Lung (tissue), 12 donors: ENCODE results near the gene IL36B. TPM values are rescaled to one million over a fixed set of nuclear protein-coding genes. Genes with fewer than 3 reads are reported as not detected.

Source experiments
- ATAC-seq: fragments of 200-7000 bp; cut with Tn5 transposase; one replicate; pipeline ENCODE4 v1.9.1; 2020; ENCODE audit warnings: moderate number of reproducible peaks; ENCODE audit not compliant: insufficient read depth, low FRiP score
- DNase-seq, 3 donors: peaks; one replicate each; pipeline ENCODE4 v3.0.0-alpha.2; 2013 to 2017
- H3K27ac ChIP-seq, 2 donors: one replicate each; pipeline ENCODE4 v1.5.1; 2013; ENCODE audit warnings: mild to moderate bottlenecking in 2 of 2, moderate library complexity in 2 of 2, control low read depth in 1 of 2, inconsistent platforms in 1 of 2, low read depth in 1 of 2, low read length in 1 of 2
- H3K27me3 ChIP-seq, 3 donors: one replicate each; pipeline ENCODE4 v1.5.1; 2013; ENCODE audit warnings: low read length in 2 of 3; ENCODE audit not compliant: control insufficient read depth in 3 of 3, insufficient read depth in 3 of 3
- H3K36me3 ChIP-seq, 4 donors: one replicate each; pipeline ENCODE4 v1.5.1; 2013; ENCODE audit warnings: low read length in 4 of 4, mild to moderate bottlenecking in 1 of 4, moderate library complexity in 1 of 4; ENCODE audit not compliant: control insufficient read depth in 4 of 4, insufficient read depth in 4 of 4
- H3K4me1 ChIP-seq, 5 donors: one replicate each; pipeline ENCODE4 v1.5.1; 2013; ENCODE audit warnings: low read length in 5 of 5, mild to moderate bottlenecking in 2 of 5, moderate library complexity in 1 of 5; ENCODE audit not compliant: control insufficient read depth in 5 of 5, insufficient read depth in 5 of 5
- H3K4me3 ChIP-seq: one replicate; pipeline ENCODE4 v1.5.1; 2013; ENCODE audit warnings: mild to moderate bottlenecking, control low read depth, moderate library complexity
- H3K9ac ChIP-seq, 2 donors: one replicate each; pipeline ENCODE4 v1.5.1; 2013; ENCODE audit warnings: low read length in 2 of 2, control low read depth in 1 of 2; ENCODE audit not compliant: insufficient read depth in 1 of 2
- H3K9me3 ChIP-seq, 4 donors: one replicate each; pipeline ENCODE4 v1.5.1; 2013; ENCODE audit warnings: low read length in 3 of 4, mild to moderate bottlenecking in 1 of 4, moderate library complexity in 1 of 4; ENCODE audit not compliant: control insufficient read depth in 4 of 4, insufficient read depth in 3 of 4
- WGBS, 2 donors: extraction: QIAGEN DNeasy Blood & Tissue Kit; methylation state at CpG; one replicate each; pipeline ENCODE4 v1.1.7; 2013; 5-methylcytosine and 5-hydroxymethylcytosine counted together
- polyA plus RNA-seq, 2 donors: library from polyadenylated mRNA; stranded (reverse); fragments of 200-250 nt; gene quantifications; one replicate each; pipeline ENCODE4 v1.2.1, GENCODE V29; 2013
- total RNA-seq, 2 donors: library from RNA; depleted of rRNA in 1 of 2; stranded (reverse); fragments of >200 nt in 1 of 2; gene quantifications; one replicate each; pipeline ENCODE4 v1.2.1, GENCODE V29; 2014 to 2021
- TF ChIP-seq, protein P1 (sequence below): IDR thresholded peaks from 2 replicates; pipeline ENCODE4 v1.5.1; 2012; ENCODE audit warnings: mild to moderate bottlenecking; ENCODE audit errors: control extremely low read depth, extremely low read depth
- donor health status: control.
- donor health status: control.
- donor health status: Bipolar disorder and iron deficiency.
- donor health status: healthy.
- donor health status: DM: yes; HTN: yes; CAD: no.

Gene IL36B
- total and polyA plus RNA-seq, 4 donors, result 0.05 TPM; not detected in 3

DNA sequence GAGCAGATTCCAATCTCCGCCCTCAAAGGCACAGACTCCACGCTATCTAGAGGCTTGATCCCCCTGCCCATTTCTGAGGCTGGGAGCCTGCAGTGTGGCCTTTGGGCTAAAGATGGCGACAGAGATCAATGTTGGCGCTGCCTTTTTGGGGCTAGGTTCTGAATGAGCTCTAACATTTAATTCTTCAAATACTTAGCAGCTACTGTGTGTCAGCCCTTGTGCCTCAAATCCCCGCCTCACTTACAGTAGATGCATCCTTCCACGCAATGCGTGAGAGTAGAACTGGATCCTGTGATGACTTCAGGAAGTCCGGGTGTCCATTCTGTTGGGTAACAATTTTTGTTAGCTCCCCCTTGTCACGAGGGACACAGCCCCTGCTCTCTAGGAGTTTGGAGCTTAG, 27.5 kb upstream of the IL36B start:
- TF ChIP-seq, protein P1, sequence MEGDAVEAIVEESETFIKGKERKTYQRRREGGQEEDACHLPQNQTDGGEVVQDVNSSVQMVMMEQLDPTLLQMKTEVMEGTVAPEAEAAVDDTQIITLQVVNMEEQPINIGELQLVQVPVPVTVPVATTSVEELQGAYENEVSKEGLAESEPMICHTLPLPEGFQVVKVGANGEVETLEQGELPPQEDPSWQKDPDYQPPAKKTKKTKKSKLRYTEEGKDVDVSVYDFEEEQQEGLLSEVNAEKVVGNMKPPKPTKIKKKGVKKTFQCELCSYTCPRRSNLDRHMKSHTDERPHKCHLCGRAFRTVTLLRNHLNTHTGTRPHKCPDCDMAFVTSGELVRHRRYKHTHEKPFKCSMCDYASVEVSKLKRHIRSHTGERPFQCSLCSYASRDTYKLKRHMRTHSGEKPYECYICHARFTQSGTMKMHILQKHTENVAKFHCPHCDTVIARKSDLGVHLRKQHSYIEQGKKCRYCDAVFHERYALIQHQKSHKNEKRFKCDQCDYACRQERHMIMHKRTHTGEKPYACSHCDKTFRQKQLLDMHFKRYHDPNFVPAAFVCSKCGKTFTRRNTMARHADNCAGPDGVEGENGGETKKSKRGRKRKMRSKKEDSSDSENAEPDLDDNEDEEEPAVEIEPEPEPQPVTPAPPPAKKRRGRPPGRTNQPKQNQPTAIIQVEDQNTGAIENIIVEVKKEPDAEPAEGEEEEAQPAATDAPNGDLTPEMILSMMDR, result peak; percentile 49
- Histone ChIP-seq H3K9ac (no peak overlapping the region), H3K4me1 (peaks cover 0 to 6% (median 0%) of the 10 kb centered on the region in 5 donors), H3K36me3 (no peaks in the 10 kb centered on the region), H3K9me3 (no peaks in the 10 kb centered on the region), H3K27ac (peak overlapping the region in 1 of 2 donors; percentile 20), H3K4me3 (no peak overlapping the region), H3K27me3 (no peaks in the 10 kb centered on the region)
- no peak for ATAC-seq
- WGBS, 2 donors, result 36 to 40% methylated on average over 9 of the region's 9 CpGs
- DNase-seq, result peak; percentile 24 to 46 (median 39)

DNA sequence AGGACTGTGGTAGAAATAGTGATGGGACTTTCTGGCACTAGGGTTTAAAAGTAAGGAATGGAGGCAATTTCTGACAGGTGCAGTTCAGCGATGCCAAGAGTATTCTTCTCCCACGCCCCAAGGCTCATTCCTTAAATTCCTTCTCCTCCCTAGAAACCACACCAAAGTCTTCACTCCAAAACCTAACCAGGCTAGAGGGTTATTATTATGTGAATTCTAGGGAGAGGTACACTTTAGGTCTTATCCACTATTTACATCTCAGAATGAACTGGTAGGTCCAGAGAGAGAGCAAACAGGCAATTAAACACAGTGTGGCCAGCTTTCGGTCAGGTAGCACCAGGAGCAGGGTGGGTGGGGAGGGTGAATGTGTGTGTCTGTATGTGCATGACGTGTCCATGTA, 26.5 kb upstream of the IL36B start:
- DNase-seq (peak in 1 of 3 donors; percentile 34), ATAC-seq (no peak)
- TF ChIP-seq, protein P1, result no peak
- WGBS, 2 donors, result 63 to 84% methylated on average over 4 of the region's 4 CpGs
- no peaks in the 10 kb centered on the region for H3K36me3 ChIP-seq
- peak overlapping the region in 1 of 2 donors; percentile 87 for H3K27ac ChIP-seq
- H3K4me3 ChIP-seq, result no peak overlapping the region
- peaks cover 0 to 7% (median 0%) of the 10 kb centered on the region in 5 donors for H3K4me1 ChIP-seq
- no peaks in the 10 kb centered on the region for H3K9me3 ChIP-seq
- no peak overlapping the region for H3K9ac ChIP-seq
- H3K27me3 ChIP-seq, result no peaks in the 10 kb centered on the region

DNA sequence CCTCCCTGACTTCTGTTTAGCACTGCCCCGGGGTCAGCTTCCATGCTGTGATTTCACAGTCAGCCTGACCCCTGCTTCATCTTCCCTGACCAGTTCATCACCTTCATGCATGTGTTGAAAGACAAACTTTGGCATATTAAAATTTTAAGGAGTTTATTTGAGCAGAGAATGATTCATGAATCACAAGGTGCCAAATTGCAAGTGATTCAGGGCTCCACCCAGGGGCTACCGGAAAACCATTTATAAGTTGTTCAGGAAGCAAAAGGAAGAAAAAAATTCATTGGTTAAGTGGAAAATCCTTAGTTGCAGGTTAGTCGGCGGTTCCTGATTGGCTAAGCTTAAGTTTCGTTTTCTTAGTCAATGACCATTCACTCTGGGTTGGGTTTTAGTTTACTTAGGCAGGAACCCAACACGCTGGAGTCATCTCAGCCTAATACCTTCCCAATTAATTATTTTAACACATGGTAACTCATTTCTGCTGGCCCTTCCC, 25.7 kb upstream of the IL36B start:
- Histone ChIP-seq H3K4me1 (peaks cover 0 to 14% (median 2%) of the 10 kb centered on the region in 5 donors), H3K36me3 (no peaks in the 10 kb centered on the region), H3K4me3 (no peak overlapping the region), H3K27ac (peak overlapping the region in 1 of 2 donors; percentile 78), H3K9ac (no peak overlapping the region), H3K27me3 (no peaks in the 10 kb centered on the region), H3K9me3 (no peaks in the 10 kb centered on the region)
- ATAC-seq (peak; percentile 67), DNase-seq (peak in 2 of 3 donors; percentile 21 to 71)
- WGBS, 2 donors, result 52 to 73% methylated on average over 6 of the region's 6 CpGs
- TF ChIP-seq, protein P1, result no peak

DNA sequence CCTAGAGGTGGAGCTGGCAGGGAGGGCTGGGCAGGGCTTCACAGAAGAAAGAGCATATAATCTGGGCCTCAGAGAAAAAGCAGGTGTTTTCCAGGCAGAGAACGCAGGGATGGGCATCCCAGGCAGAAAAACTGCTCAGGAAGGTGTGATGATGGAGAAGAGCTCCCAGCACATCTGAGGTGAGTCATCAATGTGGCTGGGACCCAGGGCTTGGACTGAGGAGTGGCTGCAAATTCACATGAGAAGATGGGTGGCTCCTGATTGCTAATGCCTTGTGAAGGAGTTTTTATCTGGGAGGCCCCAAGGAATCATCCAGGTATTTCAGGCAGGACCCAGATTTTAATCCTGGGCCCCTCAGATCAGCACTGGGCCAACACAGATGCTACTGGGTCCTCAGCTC, 25.3 kb upstream of the IL36B start:
- peaks cover 0 to 15% (median 2%) of the 10 kb centered on the region in 5 donors for H3K4me1 ChIP-seq
- DNase-seq, result no peak
- ATAC-seq, result no peak
- H3K27me3 ChIP-seq, result no peaks in the 10 kb centered on the region
- H3K9me3 ChIP-seq, result no peaks in the 10 kb centered on the region
- TF ChIP-seq, protein P1, result no peak
- WGBS, 2 donors, result 68 to 83% methylated on average over 1 of the region's 1 CpG
- no peak overlapping the region for H3K4me3 ChIP-seq
- H3K27ac ChIP-seq, result peak overlapping the region in 1 of 2 donors; percentile 69
- no peak overlapping the region for H3K9ac ChIP-seq
- H3K36me3 ChIP-seq, result no peaks in the 10 kb centered on the region
